GM12878 (cell line): ENCODE data around the gene ABI1. TPM values are rescaled to one million over a fixed set of nuclear protein-coding genes. Genes with fewer than 3 reads are reported as not detected.

ENCODE experiments used
- ATAC-seq: fragments of 200-7000 bp; cut with Tn5 transposase; 3 replicates; pipeline ENCODE4 v1.9.1; 2020; ENCODE audit warnings: mild to moderate bottlenecking, moderate library complexity
- BruUV-seq: library from RNA; stranded (reverse); fragments of 400-500 nt; replicated peaks from 2 replicates; lab custom pipeline; 2021; lab: Mats Ljungman, UMichigan
- CTCF ChIA-PET: fragments of 300-600 bp; sonication (Branson Sonifier 250); formaldehyde crosslinking; extraction: SDS; loops from one replicate; lab custom pipeline; 2021; ENCODE audit warnings: inconsistent platforms; lab: Yijun Ruan, JAX
- POLR2A ChIA-PET: fragments of 350-600 bp; formaldehyde crosslinking; extraction: SDS; loops from one replicate; lab custom pipeline; 2021; ENCODE audit warnings: inconsistent platforms; lab: Charles Lee
- RAD21 ChIA-PET: fragments of 300-600 bp; sonication (Branson Sonifier 250); formaldehyde crosslinking; loops from one replicate; lab custom pipeline; 2023; ENCODE audit warnings: antibody characterized with exemption; ENCODE audit not compliant: unreplicated experiment; lab: Charles Lee
- SMC1A ChIA-PET: fragments of 300-600 bp; sonication (Branson Sonifier 250); formaldehyde crosslinking; loops from one replicate; lab custom pipeline; 2023; ENCODE audit not compliant: unreplicated experiment, uncharacterized antibody; lab: Charles Lee
- DNase-seq: peaks from one replicate; pipeline ENCODE4 v3.0.0-alpha.2; 2011; ENCODE audit warnings: low read depth, low spot score
- FAIRE-seq: peaks from 3 replicates; lab custom pipeline; 2011; peaks lifted over from hg19 to GRCh38; lab: Jason Lieb, UNC
- H2AFZ ChIP-seq: 2 replicates; pipeline ENCODE4 v1.6.0; 2011; ENCODE audit warnings: low read depth, low read length, control low read depth; ENCODE audit not compliant: control insufficient read depth
- H3K27ac ChIP-seq: 2 replicates; pipeline ENCODE4 v1.5.1; 2011; ENCODE audit warnings: control low read depth; ENCODE audit not compliant: control insufficient read depth, insufficient read depth
- H3K27me3 ChIP-seq, 2 experiments: replicated peaks in 1 of 2; 2 replicates each; pipeline versions ENCODE4 v1.6.0 to v1.6.1; 2011; ENCODE audit warnings: low read length in 1 of 2; ENCODE audit not compliant: control insufficient read depth in 2 of 2, insufficient read depth in 2 of 2
- H3K36me3 ChIP-seq, 2 experiments: 2 replicates each; pipeline ENCODE4 v1.5.1; 2011; ENCODE audit warnings: low read length in 1 of 2; ENCODE audit not compliant: control insufficient read depth in 2 of 2, insufficient read depth in 2 of 2
- H3K4me1 ChIP-seq: 2 replicates; pipeline ENCODE4 v1.6.1; 2011; ENCODE audit warnings: mild to moderate bottlenecking, low read length, moderate library complexity, mixed read lengths; ENCODE audit not compliant: control insufficient read depth, insufficient read depth
- H3K4me2 ChIP-seq: 2 replicates; pipeline ENCODE4 v1.6.0; 2011; ENCODE audit warnings: control low read depth; ENCODE audit not compliant: control insufficient read depth, insufficient read depth
- H3K4me3 ChIP-seq: fragments of 200-600 bp; sonication (generic); 2 replicates; pipeline ENCODE4 v1.5.1; 2016
- H3K79me2 ChIP-seq: 2 replicates; pipeline ENCODE4 v1.6.0; 2011; ENCODE audit warnings: low read length; ENCODE audit not compliant: control insufficient read depth, insufficient read depth
- H3K9ac ChIP-seq: 2 replicates; pipeline ENCODE4 v1.8.0; 2011; ENCODE audit warnings: low read length, control low read depth, mixed read lengths; ENCODE audit not compliant: control insufficient read depth, insufficient read depth
- H3K9me3 ChIP-seq: replicated peaks from 3 replicates; pipeline ENCODE4 v1.5.1; 2011; ENCODE audit warnings: mild to moderate bottlenecking, low read length; ENCODE audit not compliant: control insufficient read depth, insufficient read depth
- H4K20me1 ChIP-seq: 2 replicates; pipeline ENCODE4 v1.6.0; 2011; ENCODE audit not compliant: control insufficient read depth, insufficient read depth
- MTA3 ChIP-seq: IDR thresholded peaks from 2 replicates; pipeline ENCODE4 v1.6.1; 2012; ENCODE audit warnings: low read length, inconsistent platforms, borderline replicate concordance
- NR2C2 ChIP-seq: IDR thresholded peaks from 2 replicates; pipeline ENCODE4 v1.6.1; 2011; ENCODE audit warnings: borderline replicate concordance, low read depth; ENCODE audit not compliant: control insufficient read depth, insufficient read length
- RELB ChIP-seq: fragments of 450-650 bp; IDR thresholded peaks from 2 replicates; pipeline ENCODE4 v1.6.1; 2017; ENCODE audit warnings: low read depth, mild to moderate bottlenecking, moderate library complexity
- WGBS: methylation state at CpG from one replicate; pipeline ENCODE4 v1.1.6; 2016; ENCODE audit warnings: low lambda C conversion rate; ENCODE audit not compliant: insufficient replicate concordance, insufficient coverage; ENCODE audit errors: missing lambda C conversion rate; 5-methylcytosine and 5-hydroxymethylcytosine counted together
- in situ Hi-C: fragments of 300-500 bp; cut with MboI; formaldehyde crosslinking; loops from 9 replicates; pipeline ENCODE4 v1.14.3; 2018; ENCODE audit warnings: mixed read lengths
- intact Hi-C: fragments of 100-400 bp; cut with micrococcal nuclease; formaldehyde crosslinking; loops from one replicate; pipeline ENCODE4 v1.14.2; 2022; ENCODE audit not compliant: unreplicated experiment
- polyA plus RNA-seq, 11 experiments: library from polyadenylated mRNA; depleted of rRNA in 4 of 11; unstranded in 6 of 11; stranded (reverse) in 5 of 11; fragments of >200 nt; fragmentation: Nextera tagmentation in 4 of 11; fragmentation: Illumina TruSeq in 1 of 11; extraction: Ambion mirVana in 4 of 11; extraction: Trizol in 1 of 11; gene quantifications; 1 replicate in 1 of 11; 2 replicates in 10 of 11; pipeline versions ENCODE4 v1.2.1 to v1.2.3, GENCODE V29; 2011 to 2016; ENCODE audit warnings: inconsistent platforms in 2 of 11, missing spikeins in 2 of 11, low read depth in 1 of 11
- small RNA-seq: library from RNA; depleted of rRNA; stranded (forward); fragments of <200 nt; gene quantifications from one replicate; pipeline ENCODE3, GENCODE V24; 2014
- total RNA-seq, 4 experiments: library from RNA; depleted of rRNA in 3 of 4; stranded (reverse); fragments of >200 nt in 3 of 4; fragmentation: Illumina TruSeq in 1 of 4; extraction: Trizol in 1 of 4; gene quantifications; 2 replicates each; pipeline versions ENCODE4 v1.2.1 to v1.2.3, GENCODE V29; 2013 to 2021

Gene ABI1
- total and polyA plus RNA-seq, 10 of the 15 experiments (the other 5 are each of a cell fraction or from before 2014, with no cell fraction given), result 31.2 to 73.2 (median 50.7) TPM

DNA sequence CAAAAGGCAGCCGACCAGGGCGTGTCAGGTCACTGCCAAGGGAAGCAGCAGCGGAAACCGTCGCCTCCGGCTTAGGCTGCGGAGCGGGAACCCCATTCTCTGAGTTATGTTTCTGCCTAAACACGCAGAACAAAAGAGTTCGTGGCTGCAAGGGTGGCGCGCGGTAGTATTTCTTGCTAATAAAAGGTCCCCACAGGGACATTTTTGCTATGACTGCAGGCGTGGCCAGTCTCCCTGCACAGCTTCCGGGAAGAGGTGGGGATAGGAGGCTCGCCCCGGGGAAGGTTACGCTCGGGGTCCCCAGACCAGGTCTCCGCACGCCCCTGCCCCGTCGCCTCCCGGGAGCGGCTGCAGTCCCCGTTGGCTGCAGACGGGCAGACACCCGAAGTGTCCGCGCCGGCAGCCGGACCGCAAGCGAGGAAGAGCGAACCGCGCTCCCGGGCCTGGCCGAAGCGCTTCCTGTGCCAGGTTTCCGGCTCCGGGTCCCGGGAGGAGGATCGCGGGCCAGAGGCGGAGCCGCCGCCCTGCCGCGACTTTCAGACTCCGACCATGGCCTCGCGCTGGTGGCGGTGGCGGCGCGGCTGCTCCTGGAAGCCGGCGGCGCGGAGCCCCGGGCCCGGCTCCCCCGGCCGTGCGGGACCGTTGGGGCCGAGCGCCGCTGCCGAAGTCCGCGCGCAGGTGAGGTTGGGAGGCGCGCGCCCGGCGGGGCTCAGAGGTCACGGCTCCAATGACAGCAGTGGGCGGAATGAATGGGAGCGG is 163.4 kb downstream of the ABI1 start, which contains the start of gene PDSS1 (continued):
- peak; percentile 54; the same call in 1 of the 2 replicates for TF ChIP-seq RELB

DNA sequence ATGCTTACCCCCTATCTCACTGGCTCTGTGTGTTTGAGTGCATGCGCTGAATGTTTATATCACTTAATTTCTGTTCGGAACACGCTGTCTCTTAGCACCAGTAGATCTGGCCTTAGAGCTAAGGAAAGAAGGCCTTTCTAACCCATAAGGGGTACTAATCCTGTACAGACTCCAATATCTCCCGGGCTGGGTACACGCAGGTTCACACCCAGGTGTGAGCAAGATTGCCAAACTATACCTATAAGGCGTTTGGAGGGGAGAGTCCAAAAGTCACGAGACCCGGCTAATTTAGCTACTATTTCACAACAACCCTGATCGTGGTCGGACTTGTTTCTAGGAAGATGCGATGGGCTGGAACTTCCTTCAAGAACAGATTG is 164.0 kb downstream of the ABI1 start:
- H2AFZ ChIP-seq, result peak overlapping the region; percentile 92

More for the DNA sequence above, 164.0 kb downstream of the ABI1 start:
- CTCF ChIA-PET, result interaction anchor here (0.7 to 1.6 kb wide), 5 partner anchors 14 to 457 kb away, joined by 3 to 8 read pairs (median 4); partner anchors contain the start of gene YME1L1
- DNase-seq, result peak; percentile 16
- in situ Hi-C loops, result loop anchor here (10.0 kb wide), 1 partner anchor 362 kb away; no protein-coding TSS in a partner anchor
- Histone ChIP-seq H3K4me1 (no peaks in the 10 kb centered on the region), H3K79me2 (peaks cover 45% of the 10 kb centered on the region), H3K27me3 (no peaks in the 10 kb centered on the region), H3K9ac (peak overlapping the region; percentile 94), H3K4me3 (peak overlapping the region; percentile 97), H3K36me3 (no peaks in the 10 kb centered on the region), H3K27ac (peak overlapping the region; percentile 89), H3K4me2 (peak overlapping the region; percentile 99), H4K20me1 (no peaks in the 10 kb centered on the region), H3K9me3 (no peaks in the 10 kb centered on the region; the same call in 1 of the 3 replicates)
- TSS peak; percentile 98 for BruUV-seq
- SMC1A ChIA-PET, result interaction anchor here (0.6 to 1.2 kb wide), 4 partner anchors 29 to 839 kb away, joined by 3 read pairs; no protein-coding TSS in a partner anchor
- TF ChIP-seq NR2C2 (no peak), MTA3 (peak; percentile 63; the same call in 1 of the 2 replicates)
- ATAC-seq, result peak; percentile 7; the same call in 2 of the 3 replicates
- intact Hi-C loops, result no loop called here
- peak; percentile 23 for FAIRE-seq
- RAD21 ChIA-PET, result interaction anchor here (1.2 kb wide), 1 partner anchor 29 kb away, joined by 3 read pairs; no protein-coding TSS in a partner anchor
- 29% methylated on average over 11 of the region's 11 CpGs for WGBS
- POLR2A ChIA-PET, result interaction anchor here (0.9 to 1.1 kb wide), 3 partner anchors 84 to 457 kb away, joined by 3 to 4 read pairs (median 3); partner anchors contain the start of gene YME1L1

Small RNA genes lying within 50 kb of the gene (small RNA-seq; reads per million reads assigned to genes)
- gene RF00191 (not detected), gene RNU6-946P (not detected)

Other genes starting within 250 kb of the ABI1 start
- gene PDSS1, start 163.3 kb downstream of the ABI1 start, total RNA-seq (2014; rRNA removed), result 33.6 and 38.2 TPM in 2 replicates
- 26.6 and 30.1 TPM in 2 replicates for gene PDSS1, start 163.3 kb downstream of the ABI1 start, total RNA-seq (2014; rRNA removed; fragmentation: Illumina TruSeq; extraction: Trizol)
- 23.9 and 25.4 TPM in 2 replicates for gene PDSS1, start 163.3 kb downstream of the ABI1 start, total RNA-seq (2021)
- gene PDSS1, start 163.3 kb downstream of the ABI1 start, polyA plus RNA-seq (2011; rRNA removed), result 46.4 and 47.9 TPM in 2 replicates
- 38.2 and 50.6 TPM in 2 replicates for gene PDSS1, start 163.3 kb downstream of the ABI1 start, polyA plus RNA-seq (2014; fragmentation: Illumina TruSeq; extraction: Trizol)
- 10 to 100 TPM; 12.2 to 23.5 TPM for gene PDSS1, start 163.3 kb downstream of the ABI1 start, polyA plus RNA-seq (2014; fragmentation: Nextera tagmentation; extraction: Ambion mirVana)
- 40.0 and 45.9 TPM in 2 replicates for gene PDSS1, start 163.3 kb downstream of the ABI1 start, polyA plus RNA-seq (2014; rRNA removed)
- gene PDSS1, start 163.3 kb downstream of the ABI1 start, polyA plus RNA-seq (2016; fragmentation: Nextera tagmentation; extraction: Ambion mirVana), result 10 to 100 TPM; 41.0 to 48.2 TPM
- 5.5 and 6.8 TPM in 2 replicates for gene ANKRD26, start 239.5 kb upstream of the ABI1 start, total RNA-seq (2014; rRNA removed)
- 11.1 and 12.0 TPM in 2 replicates for gene ANKRD26, start 239.5 kb upstream of the ABI1 start, total RNA-seq (2014; rRNA removed; fragmentation: Illumina TruSeq; extraction: Trizol)
- 4.8 and 6.1 TPM in 2 replicates for gene ANKRD26, start 239.5 kb upstream of the ABI1 start, total RNA-seq (2021)
- 2.6 and 4.6 TPM in 2 replicates for gene ANKRD26, start 239.5 kb upstream of the ABI1 start, polyA plus RNA-seq (2011; rRNA removed)
- gene ANKRD26, start 239.5 kb upstream of the ABI1 start, polyA plus RNA-seq (2014; fragmentation: Illumina TruSeq; extraction: Trizol), result 5.8 and 7.1 TPM in 2 replicates
- 1 to 10 TPM; 2.3 to 3.4 TPM for gene ANKRD26, start 239.5 kb upstream of the ABI1 start, polyA plus RNA-seq (2014; fragmentation: Nextera tagmentation; extraction: Ambion mirVana)
- gene ANKRD26, start 239.5 kb upstream of the ABI1 start, polyA plus RNA-seq (2014; rRNA removed), result 2.7 and 3.2 TPM in 2 replicates
- gene ANKRD26, start 239.5 kb upstream of the ABI1 start, polyA plus RNA-seq (2016; fragmentation: Nextera tagmentation; extraction: Ambion mirVana), result 1 to 10 TPM; 5.3 to 6.1 TPM